Stimulated activated naive CD4-positive, alpha-beta T cell treated with Interleukin-2 at 50 U/mL for 16 hours (primary cell): ENCODE data around the gene ANTXR2.
"Not testable (repeated sequence)": the region's sequence is repeated elsewhere in the genome, so short reads cannot be mapped to it uniquely, and the experiment has no call there.

ENCODE experiments used
- DNase-seq: peaks from one replicate; lab custom pipeline; 2025; lab: John Stamatoyannopoulos, UW

The ANTXR2 gene

DNA sequence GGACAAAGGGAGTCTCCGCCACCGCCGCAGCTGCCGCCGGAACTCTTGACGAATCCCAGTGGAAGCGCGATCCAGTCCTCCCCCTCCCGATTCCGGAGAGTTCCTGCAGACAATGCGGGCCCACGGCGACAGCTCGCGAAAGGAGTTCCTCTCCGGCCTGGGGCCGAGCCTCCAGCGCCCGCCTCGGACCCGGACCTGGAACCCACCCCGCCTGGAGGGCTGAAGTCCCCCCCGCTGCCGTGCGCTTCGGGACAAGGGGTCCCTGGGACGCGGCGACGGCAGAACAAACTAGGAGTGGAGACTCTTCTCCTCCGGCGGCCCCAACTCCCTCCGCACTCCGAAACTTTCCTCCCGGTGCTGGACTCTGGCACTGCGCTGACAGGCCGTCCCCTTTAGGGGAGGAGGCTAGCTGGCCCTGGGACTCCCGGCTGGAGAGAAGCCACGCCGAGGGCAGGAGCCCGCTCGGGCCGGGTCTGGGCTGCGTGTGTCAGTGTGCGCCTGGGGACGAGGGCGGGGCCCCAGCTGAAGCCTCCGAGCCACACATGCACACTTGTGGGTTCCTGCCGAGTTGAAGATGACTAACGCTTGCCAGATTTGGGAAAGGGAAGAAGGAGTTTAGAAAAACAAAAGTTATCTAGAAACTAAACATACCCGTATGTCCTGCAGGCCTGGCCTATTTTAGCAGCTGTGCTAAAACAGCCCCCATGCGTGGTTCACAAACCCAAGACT lies at the start of gene ANTXR2:
Gene ANTXR2 (minus strand): TSS at position 486 of the 729 bp plus-strand sequence. CDS start 669 bp downstream, outside the sequence.
- DNase-seq = peak; percentile 62

DNA sequence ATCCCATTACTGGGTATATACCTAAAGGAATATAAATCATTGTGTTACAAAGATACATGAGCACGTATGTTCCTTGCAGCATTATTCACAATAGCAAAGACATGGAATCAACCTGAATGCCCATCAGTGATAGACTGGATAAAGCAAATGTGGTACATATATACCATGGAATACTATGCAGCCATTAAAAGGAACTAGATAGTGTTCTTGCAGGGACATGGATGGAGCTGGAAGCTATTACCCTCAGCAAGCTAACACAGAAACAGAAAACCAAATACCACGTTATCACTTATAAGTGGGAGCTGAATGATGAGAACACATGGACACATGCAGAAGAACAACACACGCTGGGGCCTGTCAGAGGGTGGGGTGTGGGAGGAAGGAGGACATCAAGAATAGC lies 48.8 kb upstream of the ANTXR2 start:
- DNase-seq = not testable (repeated sequence)

- DNase-seq = not testable (repeated sequence)
Observed at GRCh38 chr4:80119620-80120019, 46.6 kb upstream of the ANTXR2 start.

DNA sequence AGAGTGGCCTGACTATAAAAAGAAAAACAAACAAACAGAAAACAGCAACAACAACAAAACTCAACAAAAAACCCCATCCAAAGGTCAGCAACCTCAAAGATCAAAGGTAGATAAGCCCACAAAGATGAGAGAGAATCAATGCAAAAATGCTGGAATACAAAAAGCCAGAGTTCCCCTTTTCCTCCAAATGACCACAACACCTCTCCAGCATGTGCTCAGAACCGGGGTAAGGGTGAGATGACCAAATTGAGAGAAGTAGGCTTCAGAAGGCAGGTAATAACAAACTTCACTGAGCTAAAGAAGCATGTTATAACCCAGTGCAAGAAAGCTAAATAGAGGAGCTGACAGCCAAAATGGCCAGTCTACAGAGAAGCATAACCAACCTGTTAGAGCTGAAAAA lies 43.5 kb upstream of the ANTXR2 start:
- no peak for DNase-seq

DNA sequence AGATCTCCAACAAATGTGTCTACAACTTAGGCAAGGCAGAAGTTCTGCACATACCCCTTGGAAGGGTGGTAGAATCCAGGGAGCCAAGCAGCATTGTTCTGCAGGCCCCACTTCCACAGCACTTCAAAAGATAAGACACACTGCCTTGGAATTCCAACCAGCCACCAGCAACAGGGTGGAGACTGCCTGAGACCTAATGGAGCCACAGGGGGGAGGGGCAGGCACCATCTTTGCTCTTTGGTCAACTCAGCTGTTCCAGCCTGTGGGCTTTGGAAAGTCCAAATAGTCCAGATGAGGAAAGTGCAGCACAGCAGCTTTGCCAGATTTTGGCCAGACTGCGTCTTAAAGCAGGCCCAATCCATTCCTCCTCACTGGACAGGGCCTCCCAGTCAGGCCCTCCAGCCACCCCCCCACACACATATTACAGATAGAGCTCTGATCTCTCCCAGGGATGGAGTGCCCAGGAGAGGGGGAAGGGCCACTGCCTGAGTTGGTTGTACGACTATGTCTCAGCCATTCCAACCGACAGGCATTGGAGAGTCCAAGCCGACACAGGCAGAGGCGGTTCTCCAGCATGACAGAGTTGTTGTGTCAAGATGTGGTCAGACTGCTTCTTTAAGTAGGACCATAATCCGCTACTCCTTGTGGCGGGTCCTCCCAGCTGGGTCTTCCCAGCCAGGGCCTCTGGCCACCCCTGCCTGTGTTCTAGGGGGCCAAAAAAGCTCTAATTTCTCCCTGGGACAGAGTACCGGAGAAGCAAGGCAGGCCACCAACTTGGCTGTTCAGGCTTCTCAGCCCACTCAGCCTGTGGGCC lies 42.5 kb upstream of the ANTXR2 start:
- no peak for DNase-seq

GRCh38 chr4:80114732-80115265 lies 41.8 kb upstream of the ANTXR2 start:
- no peak for DNase-seq

DNA sequence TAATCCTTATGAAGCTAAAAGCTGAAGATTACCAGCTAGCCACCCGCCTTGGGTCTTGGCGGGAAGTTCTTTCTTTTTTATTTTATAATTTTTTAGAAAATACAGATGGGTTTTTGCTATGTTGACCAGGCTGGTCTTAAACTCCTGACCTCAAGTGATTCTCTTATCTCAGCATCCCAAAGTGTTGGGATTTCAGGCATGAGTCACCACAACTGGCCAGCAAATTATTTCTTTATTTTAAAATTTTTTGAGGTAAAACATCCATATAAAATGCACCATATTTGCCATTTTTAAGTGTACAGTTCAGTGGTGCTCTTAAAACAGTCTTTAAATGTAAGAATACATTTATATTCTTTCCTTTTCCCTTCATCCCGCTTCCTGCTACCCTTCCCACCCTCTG lies 40.6 kb upstream of the ANTXR2 start:
- no peak for DNase-seq

GRCh38 chr4:80112236-80112635 lies 39.2 kb upstream of the ANTXR2 start:
- no peak for DNase-seq

DNA sequence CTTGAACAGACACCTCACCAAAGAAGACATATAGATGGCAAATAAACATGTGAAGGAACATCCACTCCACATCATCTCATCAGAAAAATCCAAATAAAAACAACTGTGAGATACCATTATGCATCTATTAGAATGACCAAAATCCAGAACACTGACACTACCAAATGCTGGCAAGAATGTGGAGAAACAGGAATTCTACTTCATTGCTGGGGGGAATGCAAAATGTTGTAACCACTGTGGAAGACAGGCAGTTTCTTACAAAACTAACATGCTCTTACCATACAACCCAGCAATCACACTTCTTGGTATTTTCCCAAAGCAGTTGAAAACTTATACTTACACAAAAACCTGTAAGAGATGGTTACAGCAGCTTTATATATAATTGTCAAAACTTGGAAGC lies 38.2 kb upstream of the ANTXR2 start:
- DNase-seq = no peak

DNA sequence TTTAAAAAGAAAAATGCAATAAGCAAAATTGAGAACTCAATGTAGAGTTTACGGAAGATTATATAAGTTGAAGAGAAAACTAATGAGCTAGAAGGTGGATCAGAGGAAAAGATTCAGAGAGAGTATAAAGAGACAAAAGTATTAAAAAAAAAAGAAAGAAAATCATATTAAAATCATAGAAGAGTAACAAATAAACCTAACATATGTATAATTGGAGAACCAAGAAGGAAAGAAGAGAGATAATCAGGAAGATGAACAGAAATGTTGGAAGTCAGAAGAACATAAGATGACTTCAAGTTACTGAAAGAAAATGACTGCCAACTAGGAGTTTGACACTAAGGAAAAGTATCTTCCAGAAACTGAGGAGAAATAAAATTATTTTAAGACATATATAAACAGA lies 34.3 kb upstream of the ANTXR2 start:
- DNase-seq = no peak

DNA sequence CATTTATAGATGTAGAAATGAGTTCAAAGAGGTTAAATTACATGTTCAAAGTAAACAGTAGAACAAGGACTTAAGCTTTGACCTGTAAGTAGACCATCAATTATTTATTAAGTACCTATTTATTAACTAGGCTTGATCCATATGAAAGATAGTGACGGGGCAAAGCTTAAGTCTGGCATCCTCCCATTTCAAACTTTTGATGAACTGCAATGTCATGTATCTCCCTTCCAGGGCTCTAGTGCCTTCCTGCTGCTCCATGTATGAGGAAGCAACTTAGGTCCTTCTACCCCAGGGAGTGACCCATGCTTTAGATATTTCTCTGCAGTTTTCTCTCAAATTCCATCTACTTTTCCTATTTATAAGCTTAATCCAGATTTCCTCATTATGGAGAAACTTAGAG lies 31.9 kb upstream of the ANTXR2 start:
- no peak for DNase-seq

- DNase-seq = no peak
Observed at GRCh38 chr4:80103629-80104028, 30.6 kb upstream of the ANTXR2 start.

DNA sequence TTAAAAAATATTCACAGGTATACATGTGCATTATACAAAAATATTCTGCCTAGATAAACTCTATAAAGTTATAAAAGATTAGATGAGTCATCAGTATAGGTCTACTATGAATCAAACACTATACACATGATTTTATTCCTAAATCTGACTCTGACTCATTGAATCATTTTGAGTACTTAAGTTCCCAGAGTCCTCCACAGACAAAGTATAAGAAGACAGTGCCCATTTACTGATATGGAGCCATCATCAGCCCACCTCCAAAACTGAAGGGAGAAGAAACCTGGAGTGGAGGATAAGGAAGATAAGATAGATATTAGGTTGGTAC lies 28.7 kb upstream of the ANTXR2 start:
- DNase-seq = no peak

- no peak for DNase-seq
Observed at GRCh38 chr4:80101071-80101791, 28.2 kb upstream of the ANTXR2 start.

- DNase-seq = no peak
Observed at GRCh38 chr4:80099671-80100070, 26.6 kb upstream of the ANTXR2 start.

GRCh38 chr4:80098635-80099034 lies 25.6 kb upstream of the ANTXR2 start:
- no peak for DNase-seq

GRCh38 chr4:80097400-80098177 lies 24.6 kb upstream of the ANTXR2 start:
- no peak for DNase-seq

DNA sequence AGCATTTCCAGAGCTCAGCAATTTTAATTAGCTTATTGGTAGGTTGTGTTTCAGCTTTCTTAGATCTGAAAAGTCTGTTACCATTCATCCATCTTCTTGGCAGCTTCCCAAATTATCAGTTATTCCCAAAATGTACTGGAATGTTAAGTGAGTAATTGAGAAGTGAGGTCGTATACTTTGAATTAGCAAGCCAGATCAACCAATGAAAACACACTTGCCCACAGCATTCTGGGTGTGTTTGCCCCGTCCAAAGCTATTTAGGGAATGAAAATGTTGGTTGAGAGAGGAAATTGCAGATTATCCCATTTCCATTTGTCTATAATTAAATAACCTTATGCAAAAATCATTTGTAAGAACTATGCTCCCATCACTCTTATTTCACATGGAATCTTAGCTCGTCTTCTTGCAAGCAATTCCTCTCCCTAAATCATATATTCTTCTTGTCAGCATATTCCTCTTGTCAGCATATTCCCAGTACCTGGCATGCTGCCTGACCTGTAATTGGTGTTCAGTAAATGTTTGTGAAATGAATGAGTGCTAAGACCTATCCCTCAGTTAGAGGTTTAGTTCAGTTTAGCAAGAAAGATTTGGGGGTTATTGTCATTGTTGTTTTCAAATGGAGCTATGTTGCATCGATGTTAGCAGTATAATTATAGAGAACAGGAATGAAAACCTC lies 23.3 kb upstream of the ANTXR2 start:
- DNase-seq = no peak

- no peak for DNase-seq
Observed at GRCh38 chr4:80094191-80094590, 21.2 kb upstream of the ANTXR2 start.

DNA sequence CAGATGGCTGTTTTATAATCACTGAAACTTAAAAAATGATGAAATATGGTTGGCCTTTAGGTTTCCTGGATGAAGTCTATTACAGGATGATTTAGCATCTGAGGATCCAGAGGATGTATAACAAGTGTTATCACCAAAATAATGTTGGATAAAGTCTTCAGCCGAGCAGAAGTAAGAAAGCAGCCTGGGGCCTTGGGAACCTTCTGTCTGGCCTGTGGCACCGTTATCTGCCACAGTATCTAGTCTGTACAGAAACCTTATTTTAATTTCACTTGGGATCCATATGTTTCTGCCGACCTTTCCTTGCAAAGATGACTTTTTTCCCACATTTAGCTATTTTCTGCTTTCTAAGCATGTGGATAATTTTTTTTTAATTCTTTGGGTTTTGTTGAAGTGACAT lies 20.5 kb upstream of the ANTXR2 start:
- DNase-seq = no peak

- DNase-seq = no peak
Observed at GRCh38 chr4:80092847-80093246, 19.8 kb upstream of the ANTXR2 start.
